HCT116 (cell line): ENCODE results near the gene TOMM40. TPM values are rescaled to one million over a fixed set of nuclear protein-coding genes. Genes with fewer than 3 reads are reported as not detected.

ENCODE experiments used
- ATAC-seq: fragments of 200-7000 bp; cut with Tn5 transposase; 2 replicates; pipeline ENCODE4 v1.9.1; 2020; ENCODE audit warnings: mild to moderate bottlenecking, moderate library complexity
- BruUV-seq: library from RNA; stranded (reverse); fragments of 400-500 nt; replicated peaks from 2 replicates; lab custom pipeline; 2021; lab: Mats Ljungman, UMichigan
- CTCF ChIA-PET: fragments of 300-600 bp; sonication (Branson Sonifier 250); formaldehyde crosslinking; loops from one replicate; lab custom pipeline; 2021; ENCODE audit warnings: antibody characterized with exemption; lab: Charles Lee
- POLR2A ChIA-PET: fragments of 300-600, 350-600 bp; sonication (Branson Sonifier 250); formaldehyde crosslinking; loops from one replicate; lab custom pipeline; 2021; ENCODE audit warnings: antibody characterized with exemption; lab: Charles Lee
- RAD21 ChIA-PET, 2 experiments: fragments of 300-600 bp; sonication (Branson Sonifier 250); formaldehyde crosslinking; loops; one replicate each; lab custom pipeline; 2023; ENCODE audit warnings: low total read pairs in 2 of 2; ENCODE audit not compliant: uncharacterized antibody in 2 of 2, unreplicated experiment in 2 of 2, low non-redundant PET in 1 of 2; lab: Charles Lee
- DNase-seq: peaks from one replicate; pipeline ENCODE4 v3.0.0-alpha.2; 2010; ENCODE audit warnings: low read depth, low spot score
- H2AFZ ChIP-seq: fragments of 200-600 bp; shearing (Covaris generic), sonication (generic); 2 replicates; pipeline ENCODE4 v1.6.1; 2017; ENCODE audit warnings: low read depth, mixed run types, mixed read lengths, antibody characterized with exemption, low read length; ENCODE audit not compliant: poor library complexity, severe bottlenecking
- H3K27ac ChIP-seq: 2 replicates; pipeline ENCODE4 v1.5.1; 2012; ENCODE audit warnings: low read depth, low read length
- H3K27me3 ChIP-seq: fragments of 200-600 bp; sonication (generic); 2 replicates; pipeline ENCODE4 v1.6.1; 2016; ENCODE audit warnings: mixed run types, low read length, mixed read lengths; ENCODE audit not compliant: insufficient read depth
- H3K36me3 ChIP-seq, 2 experiments: fragments of 200-500 bp in 1 of 2; fragments of 200-600 bp in 1 of 2; sonication (Bioruptor generic) in 1 of 2; sonication (generic) in 1 of 2; 2 replicates each; pipeline versions ENCODE4 v1.5.1 to v1.6.1; 2014 to 2016; ENCODE audit warnings: low read length in 2 of 2, inconsistent platforms in 1 of 2, mixed read lengths in 1 of 2, mixed run types in 1 of 2; ENCODE audit not compliant: insufficient read depth in 2 of 2, control insufficient read depth in 1 of 2
- H3K4me1 ChIP-seq, 2 experiments: fragments of 200-600 bp in 1 of 2; sonication (generic) in 1 of 2; 2 replicates each; pipeline versions ENCODE4 v1.5.1 to v1.6.1; 2012 to 2017; ENCODE audit warnings: low read length in 2 of 2, inconsistent platforms in 1 of 2, mild to moderate bottlenecking in 1 of 2, mixed read lengths in 1 of 2, mixed run types in 1 of 2, moderate library complexity in 1 of 2; ENCODE audit not compliant: insufficient read depth in 2 of 2, control insufficient read depth in 1 of 2
- H3K4me2 ChIP-seq: fragments of 200-600 bp; sonication (generic); 2 replicates; pipeline ENCODE4 v1.6.1; 2017; ENCODE audit warnings: mixed run types, low read length, mixed read lengths
- H3K4me3 ChIP-seq, 2 experiments: fragments of 200-600 bp in 1 of 2; sonication (generic) in 1 of 2; replicated peaks in 1 of 2; 2 replicates each; pipeline ENCODE4 v1.5.1; 2011 to 2016; ENCODE audit warnings: low read length in 2 of 2, control low read depth in 1 of 2, low read depth in 1 of 2, mild to moderate bottlenecking in 1 of 2, mixed read lengths in 1 of 2, mixed run types in 1 of 2
- H3K79me2 ChIP-seq: fragments of 200-600 bp; sonication (generic); 2 replicates; pipeline ENCODE4 v1.6.1; 2017; ENCODE audit warnings: mild to moderate bottlenecking, mixed run types, low read length, moderate library complexity, mixed read lengths; ENCODE audit not compliant: insufficient read depth
- H3K9ac ChIP-seq: fragments of 200-600 bp; sonication (generic); 2 replicates; pipeline ENCODE4 v1.6.1; 2016; ENCODE audit warnings: low read length, mixed read lengths
- H3K9me2 ChIP-seq: fragments of 200-600 bp; sonication (generic), shearing (Covaris generic); 2 replicates; pipeline ENCODE4 v1.6.1; 2017; ENCODE audit warnings: mixed run types, mild to moderate bottlenecking, moderate library complexity; ENCODE audit not compliant: insufficient read depth
- H3K9me3 ChIP-seq, 2 experiments: fragments of 200-500 bp in 1 of 2; fragments of 200-600 bp in 1 of 2; sonication (Bioruptor generic) in 1 of 2; sonication (generic) in 1 of 2; 2 replicates each; pipeline ENCODE4 v1.6.1; 2014 to 2017; ENCODE audit warnings: low read length in 2 of 2, mixed read lengths in 2 of 2, inconsistent platforms in 1 of 2, low read depth in 1 of 2, mild to moderate bottlenecking in 1 of 2, mixed run types in 1 of 2, moderate library complexity in 1 of 2; ENCODE audit not compliant: control insufficient read depth in 1 of 2, insufficient read depth in 1 of 2
- H4K20me1 ChIP-seq: fragments of 200-600 bp; sonication (generic), shearing (Covaris generic); 2 replicates; pipeline ENCODE4 v1.6.1; 2017; ENCODE audit warnings: mixed run types, mild to moderate bottlenecking, moderate library complexity; ENCODE audit not compliant: insufficient read depth
- ATF3 ChIP-seq: IDR thresholded peaks from 2 replicates; pipeline ENCODE4 v1.6.1; 2012
- CTCF ChIP-seq, 3 experiments: fragments of 200-600 bp in 1 of 3; sonication (generic) in 1 of 3; IDR thresholded peaks in 2 of 3; conservative IDR thresholded peaks in 1 of 3; 2 replicates each; pipeline ENCODE4 v1.5.1; 2012 to 2017; ENCODE audit warnings: low read depth in 2 of 3, low read length in 2 of 3, antibody characterized with exemption in 1 of 3, borderline replicate concordance in 1 of 3, control low read depth in 1 of 3, mild to moderate bottlenecking in 1 of 3, mixed read lengths in 1 of 3, mixed run types in 1 of 3, moderate library complexity in 1 of 3; ENCODE audit not compliant: insufficient read depth in 1 of 3
- ELF1 ChIP-seq: IDR thresholded peaks from 2 replicates; pipeline ENCODE4 v1.6.1; 2012; ENCODE audit warnings: low read depth, borderline replicate concordance
- POLR2A ChIP-seq: IDR thresholded peaks from 2 replicates; pipeline ENCODE4 v1.7.0; 2011; ENCODE audit warnings: borderline replicate concordance; ENCODE audit not compliant: insufficient read depth, insufficient read length; ENCODE audit errors: extremely low read depth
- POLR2AphosphoS5 ChIP-seq: IDR thresholded peaks from 2 replicates; pipeline ENCODE4 v1.6.1; 2011; ENCODE audit warnings: mild to moderate bottlenecking, low read depth, low read length, moderate library complexity
- TCF7L2 ChIP-seq: IDR thresholded peaks from 2 replicates; pipeline ENCODE4 v1.7.0; 2011; ENCODE audit warnings: borderline replicate concordance, inconsistent platforms; ENCODE audit not compliant: insufficient read depth, insufficient read length; ENCODE audit errors: extremely low read depth
- YY1 ChIP-seq: IDR thresholded peaks from 2 replicates; pipeline ENCODE4 v1.6.1; 2011; ENCODE audit warnings: low read length, low read depth, moderate library complexity, mild to moderate bottlenecking; ENCODE audit not compliant: insufficient replicate concordance; ENCODE audit errors: extremely low read depth
- ZBTB33 ChIP-seq: IDR thresholded peaks from 2 replicates; pipeline ENCODE4 v1.6.1; 2011; ENCODE audit warnings: mild to moderate bottlenecking, low read length, moderate library complexity; ENCODE audit not compliant: insufficient replicate concordance; ENCODE audit errors: extremely low read depth
- intact Hi-C: fragments of 100-400 bp; cut with micrococcal nuclease; formaldehyde crosslinking; loops from 2 replicates; pipeline ENCODE4 v1.10.0; 2022
- total RNA-seq: library from RNA; stranded (reverse); gene quantifications from one replicate; pipeline ENCODE4 v1.2.1, GENCODE V29; 2021; ENCODE audit not compliant: unreplicated experiment

TOMM40 gene
- total RNA-seq, 1 experiment from 2014 or later: 178 TPM

- Histone ChIP-seq H2AFZ (no peak overlapping the region), H3K4me2 (no peak overlapping the region), H3K27ac (no peak overlapping the region), H3K9ac (no peak overlapping the region), H3K4me3 (no peak overlapping the region), H3K9me2 (no peaks in the 10 kb centered on the region), H3K36me3 (peaks cover 12 to 34% of the 10 kb centered on the region in 2 experiments; a peak in 3 of 4 replicates), H3K4me1 (peaks cover 4 to 32% of the 10 kb centered on the region in 2 experiments; a peak in 3 of 4 replicates), H3K9me3 (no peaks in the 10 kb centered on the region), H3K27me3 (no peaks in the 10 kb centered on the region), H4K20me1 (no peaks in the 10 kb centered on the region), H3K79me2 (peaks cover 14% of the 10 kb centered on the region; the same call in 1 of the 2 replicates)
- intact Hi-C loops: loop anchor here (1.0 to 5.0 kb wide), 2 partner anchors 48 to 154 kb away; no protein-coding TSS in a partner anchor
- ChIA-PET RAD21 (interaction anchor here (0.6 to 1.5 kb wide), 2 partner anchors 14 to 49 kb away, joined by 3 to 4 read pairs; no protein-coding TSS in a partner anchor), CTCF (interaction anchor here (0.8 to 1.7 kb wide), 2 partner anchors 13 to 49 kb away, joined by 3 to 9 read pairs; no protein-coding TSS in a partner anchor), POLR2A (no interaction called here)
- ATAC-seq: no peak
- TF ChIP-seq YY1 (no peak), ATF3 (no peak), CTCF (IDR thresholded peaks at IDR 0.05 in 2 of 3, conservative IDR thresholded peaks at IDR 0.05 in 1 of 3; ENCODE audit: borderline replicate concordance in 1 of 3, insufficient read depth in 1 of 3, low read depth in 2 of 3, low read length in 2 of 3) (no peak), ZBTB33 (no peak), TCF7L2 (no peak), ELF1 (no peak), POLR2A (no peak), POLR2AphosphoS5 (no peak)
- BruUV-seq: TSS peak; percentile 49
- no peak for DNase-seq
These were observed 12.2 kb downstream of the TOMM40 start for GRCh38 chr19:44903216-44903601.
